ENCODE results near the gene SNAP47.

The SNAP47 gene

GRCh38 chr1:227798078-227798802 lies 63.0 kb downstream of the SNAP47 start:
- DNase-seq, result no peak

- no peak for DNase-seq
Measured at GRCh38 chr1:227799756-227800155, 64.5 kb downstream of the SNAP47 start.

- no peak for DNase-seq
Measured at GRCh38 chr1:227803933-227804332, 68.7 kb downstream of the SNAP47 start.

- DNase-seq, result no peak
Measured at GRCh38 chr1:227805606-227806197, 70.5 kb downstream of the SNAP47 start.

- DNase-seq, result no peak
Measured at GRCh38 chr1:227808566-227808965, 73.3 kb downstream of the SNAP47 start.

GRCh38 chr1:227809026-227809425 lies 73.8 kb downstream of the SNAP47 start:
- no peak for DNase-seq

- DNase-seq, result no peak
Measured at GRCh38 chr1:227813962-227814361, 78.7 kb downstream of the SNAP47 start.

GRCh38 chr1:227815468-227816409 lies 80.5 kb downstream of the SNAP47 start, which contains the start of gene PRSS38:
Gene PRSS38, plus strand, starts transcription at chr1:227815675. Its CDS starts 42 bp downstream, at chr1:227815717.
- DNase-seq, result no peak

- no peak for DNase-seq
Measured at GRCh38 chr1:227816750-227817446, 81.7 kb downstream of the SNAP47 start.

- DNase-seq, result no peak
Measured at GRCh38 chr1:227823537-227823936, 88.3 kb downstream of the SNAP47 start.

- DNase-seq, result no peak
Measured at GRCh38 chr1:227824204-227824603, 89.0 kb downstream of the SNAP47 start.

- no peak for DNase-seq
Measured at GRCh38 chr1:227828786-227829185, 93.6 kb downstream of the SNAP47 start.

Data from C1 segment of cervical spinal cord (tissue), 14 donors.